ENCODE measurements around the gene CAST.

DNA sequence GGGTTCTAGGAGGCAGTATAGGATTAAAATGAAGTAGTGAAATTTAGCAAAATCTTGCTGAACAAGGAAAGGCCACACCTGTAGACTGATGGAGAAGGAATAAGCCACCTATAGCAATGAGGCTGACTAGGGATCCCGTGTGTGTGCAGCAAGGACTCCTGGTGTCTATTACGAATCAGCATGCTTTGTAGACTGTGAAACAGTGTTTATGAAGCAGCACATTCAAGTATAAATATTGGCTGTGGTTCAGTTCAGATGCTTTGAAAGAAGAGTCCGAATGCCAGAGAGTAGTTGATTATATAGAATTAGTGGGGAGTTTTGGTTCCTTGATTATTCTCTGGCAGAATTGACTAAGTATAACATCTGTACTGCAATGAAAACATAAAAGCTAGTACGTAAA, 41.8 kb downstream of the CAST start:
- TF ChIP-seq, protein P1, sequence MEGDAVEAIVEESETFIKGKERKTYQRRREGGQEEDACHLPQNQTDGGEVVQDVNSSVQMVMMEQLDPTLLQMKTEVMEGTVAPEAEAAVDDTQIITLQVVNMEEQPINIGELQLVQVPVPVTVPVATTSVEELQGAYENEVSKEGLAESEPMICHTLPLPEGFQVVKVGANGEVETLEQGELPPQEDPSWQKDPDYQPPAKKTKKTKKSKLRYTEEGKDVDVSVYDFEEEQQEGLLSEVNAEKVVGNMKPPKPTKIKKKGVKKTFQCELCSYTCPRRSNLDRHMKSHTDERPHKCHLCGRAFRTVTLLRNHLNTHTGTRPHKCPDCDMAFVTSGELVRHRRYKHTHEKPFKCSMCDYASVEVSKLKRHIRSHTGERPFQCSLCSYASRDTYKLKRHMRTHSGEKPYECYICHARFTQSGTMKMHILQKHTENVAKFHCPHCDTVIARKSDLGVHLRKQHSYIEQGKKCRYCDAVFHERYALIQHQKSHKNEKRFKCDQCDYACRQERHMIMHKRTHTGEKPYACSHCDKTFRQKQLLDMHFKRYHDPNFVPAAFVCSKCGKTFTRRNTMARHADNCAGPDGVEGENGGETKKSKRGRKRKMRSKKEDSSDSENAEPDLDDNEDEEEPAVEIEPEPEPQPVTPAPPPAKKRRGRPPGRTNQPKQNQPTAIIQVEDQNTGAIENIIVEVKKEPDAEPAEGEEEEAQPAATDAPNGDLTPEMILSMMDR (IDR thresholded peaks at IDR 0.05 in 8 of 11, conservative IDR thresholded peaks at IDR 0.05 in 3 of 11): no peak
- TF ChIP-seq POLR2A (IDR thresholded peaks at IDR 0.05) (no peak), POLR2AphosphoS5 (IDR thresholded peaks at IDR 0.05) (no peak)

All from spleen (tissue), 7 donors.